IMR-90 (cell line): Measurements from ENCODE around the gene HDAC5. TPM values are rescaled to one million over a fixed set of nuclear protein-coding genes. Genes with fewer than 3 reads are reported as not detected.

Experiments
- ATAC-seq: fragments of 200-7000 bp; cut with Tn5 transposase; 2 replicates; pipeline ENCODE4 v1.9.1; 2020; ENCODE audit warnings: low read depth, mild to moderate bottlenecking, moderate library complexity
- BruUV-seq: library from RNA; stranded (reverse); fragments of 400-500 nt; replicated peaks from 2 replicates; lab custom pipeline; 2021; lab: Mats Ljungman, UMichigan
- CTCF ChIA-PET: fragments of 300-600 bp; formaldehyde crosslinking; extraction: SDS; loops from one replicate; lab custom pipeline; 2021; ENCODE audit warnings: antibody characterized with exemption; lab: Yijun Ruan, JAX
- POLR2A ChIA-PET: fragments of 300-600 bp; sonication (Branson Sonifier 250); formaldehyde crosslinking; loops from one replicate; lab custom pipeline; 2022; ENCODE audit warnings: antibody characterized with exemption; ENCODE audit not compliant: unreplicated experiment; lab: Charles Lee
- DNase-seq: peaks from one replicate; pipeline ENCODE4 v3.0.0; 2013
- H2AFZ ChIP-seq: replicated peaks from 2 replicates; pipeline ENCODE3; 2013; ENCODE audit warnings: low read length, mild to moderate bottlenecking; ENCODE audit not compliant: poor library complexity
- H2AK5ac ChIP-seq: 2 replicates; pipeline ENCODE4 v1.6.1; 2013; ENCODE audit warnings: low read depth, low read length, inconsistent platforms
- H2AK9ac ChIP-seq: replicated peaks from 2 replicates; pipeline ENCODE3; 2013; ENCODE audit warnings: mild to moderate bottlenecking, low read depth, low read length, moderate library complexity; ENCODE audit not compliant: poor library complexity
- H2BK120ac ChIP-seq: 2 replicates; pipeline ENCODE4 v1.6.1; 2013; ENCODE audit warnings: low read depth, low read length, inconsistent platforms
- H2BK15ac ChIP-seq: 3 replicates; pipeline ENCODE4 v1.6.1; 2013; ENCODE audit warnings: low read depth, low read length, inconsistent platforms
- H2BK20ac ChIP-seq: 2 replicates; pipeline ENCODE4 v1.6.1; 2013; ENCODE audit warnings: low read depth, mild to moderate bottlenecking, inconsistent platforms, low read length, moderate library complexity
- H2BK5ac ChIP-seq: 2 replicates; pipeline ENCODE4 v1.6.1; 2013; ENCODE audit warnings: mild to moderate bottlenecking, low read depth, low read length, inconsistent platforms; ENCODE audit not compliant: poor library complexity, severe bottlenecking
- H3K14ac ChIP-seq: replicated peaks from 2 replicates; pipeline ENCODE4 v1.6.1; 2013; ENCODE audit warnings: low read depth, low read length, inconsistent platforms
- H3K18ac ChIP-seq: 2 replicates; pipeline ENCODE4 v1.6.1; 2013; ENCODE audit warnings: low read depth, low read length, control low read depth
- H3K23ac ChIP-seq: 2 replicates; pipeline ENCODE4 v1.6.1; 2013; ENCODE audit warnings: low read depth, low read length, inconsistent platforms
- H3K27ac ChIP-seq: 2 replicates; pipeline ENCODE4 v1.5.1; 2013; ENCODE audit warnings: mild to moderate bottlenecking, control low read depth, low read length; ENCODE audit not compliant: insufficient read depth
- H3K27me3 ChIP-seq: 2 replicates; pipeline ENCODE4 v1.6.1; 2013; ENCODE audit warnings: low read length; ENCODE audit not compliant: control insufficient read depth, insufficient read depth
- H3K36me3 ChIP-seq: 2 replicates; pipeline ENCODE4 v1.6.1; 2013; ENCODE audit warnings: low read length, mixed read lengths; ENCODE audit not compliant: control insufficient read depth, insufficient read depth
- H3K4ac ChIP-seq: 2 replicates; pipeline ENCODE4 v1.6.1; 2013; ENCODE audit warnings: low read depth, low read length, inconsistent platforms
- H3K4me1 ChIP-seq: 2 replicates; pipeline ENCODE4 v1.6.1; 2013; ENCODE audit warnings: low read length, mixed read lengths; ENCODE audit not compliant: control insufficient read depth, insufficient read depth
- H3K4me2 ChIP-seq: 2 replicates; pipeline ENCODE4 v1.6.1; 2013; ENCODE audit warnings: low read depth, mild to moderate bottlenecking, control low read depth, low read length, moderate library complexity
- H3K4me3 ChIP-seq: 2 replicates; pipeline ENCODE4 v1.5.1; 2013; ENCODE audit warnings: low read depth, mild to moderate bottlenecking, control low read depth, low read length, moderate library complexity; ENCODE audit not compliant: insufficient read depth
- H3K56ac ChIP-seq: 2 replicates; pipeline ENCODE4 v1.6.1; 2013; ENCODE audit warnings: low read length, inconsistent platforms; ENCODE audit not compliant: insufficient read depth; ENCODE audit errors: extremely low read depth
- H3K79me1 ChIP-seq, 2 experiments: 2 replicates each; pipeline ENCODE4 v1.6.1; 2013; ENCODE audit warnings: low read length in 2 of 2, inconsistent platforms in 1 of 2, low read depth in 1 of 2
- H3K9ac ChIP-seq: 2 replicates; pipeline ENCODE4 v1.6.1; 2013; ENCODE audit warnings: low read depth, low read length, control low read depth
- H3K9me1 ChIP-seq: 2 replicates; pipeline ENCODE4 v1.6.1; 2013; ENCODE audit warnings: low read length, inconsistent platforms; ENCODE audit not compliant: insufficient read depth
- H3K9me3 ChIP-seq: 2 replicates; pipeline ENCODE4 v1.6.1; 2013; ENCODE audit warnings: low read length; ENCODE audit not compliant: control insufficient read depth, insufficient read depth
- H4K20me1 ChIP-seq: 2 replicates; pipeline ENCODE4 v1.6.1; 2013; ENCODE audit warnings: low read length, inconsistent platforms; ENCODE audit not compliant: insufficient read depth
- H4K5ac ChIP-seq: 2 replicates; pipeline ENCODE4 v1.6.1; 2013; ENCODE audit warnings: mild to moderate bottlenecking, low read depth, low read length, control low read depth
- H4K8ac ChIP-seq, 2 experiments: 2 replicates each; pipeline ENCODE4 v1.6.1; 2013; ENCODE audit warnings: low read depth in 2 of 2, low read length in 2 of 2, control low read depth in 1 of 2, inconsistent platforms in 1 of 2
- H4K91ac ChIP-seq: 2 replicates; pipeline ENCODE4 v1.6.1; 2013; ENCODE audit warnings: low read depth, low read length, inconsistent platforms; ENCODE audit not compliant: insufficient read depth
- BHLHE40 ChIP-seq: fragments of 150-350 bp; IDR thresholded peaks from 2 replicates; pipeline ENCODE4 v1.6.1; 2016; ENCODE audit warnings: mild to moderate bottlenecking, low read depth, low read length
- CEBPB ChIP-seq: IDR thresholded peaks from 2 replicates; pipeline ENCODE4 v1.6.1; 2012; ENCODE audit warnings: low read depth, low read length, improper control_type of control experiment
- CHD1 ChIP-seq: IDR thresholded peaks from 2 replicates; pipeline ENCODE4 v1.6.1; 2012; ENCODE audit warnings: low read depth, low read length, improper control_type of control experiment
- CTCF ChIP-seq: conservative IDR thresholded peaks from 2 replicates; pipeline ENCODE4 v1.5.1; 2012; ENCODE audit warnings: mild to moderate bottlenecking, low read depth, low read length, improper control_type of control experiment
- ELK1 ChIP-seq: fragments of 150-350 bp; IDR thresholded peaks from 2 replicates; pipeline ENCODE4 v1.6.1; 2016; ENCODE audit warnings: low read depth, mild to moderate bottlenecking, low read length, moderate library complexity, borderline replicate concordance
- FOS ChIP-seq: fragments of 150-350 bp; IDR thresholded peaks from 2 replicates; pipeline ENCODE4 v1.6.1; 2016; ENCODE audit warnings: low read depth, low read length
- MAFK ChIP-seq: IDR thresholded peaks from 2 replicates; pipeline ENCODE4 v1.6.1; 2012; ENCODE audit warnings: low read depth, low read length, improper control_type of control experiment
- MAZ ChIP-seq: IDR thresholded peaks from 2 replicates; pipeline ENCODE4 v1.6.1; 2012; ENCODE audit warnings: low read depth, mild to moderate bottlenecking, low read length, improper control_type of control experiment, moderate library complexity, borderline replicate concordance
- MXI1 ChIP-seq: IDR thresholded peaks from 2 replicates; pipeline ENCODE4 v1.6.1; 2012; ENCODE audit warnings: low read depth, mild to moderate bottlenecking, low read length, moderate library complexity, borderline replicate concordance
- NFE2L2 ChIP-seq: fragments of 150-350 bp; IDR thresholded peaks from 2 replicates; pipeline ENCODE4 v1.6.1; 2016; ENCODE audit warnings: low read depth, mild to moderate bottlenecking, low read length
- POLR2A ChIP-seq: IDR thresholded peaks from 2 replicates; pipeline ENCODE4 v1.6.1; 2012; ENCODE audit warnings: mild to moderate bottlenecking, low read depth, low read length
- RAD21 ChIP-seq: IDR thresholded peaks from 2 replicates; pipeline ENCODE4 v1.6.1; 2012; ENCODE audit warnings: low read length, improper control_type of control experiment
- RCOR1 ChIP-seq: IDR thresholded peaks from 2 replicates; pipeline ENCODE4 v1.6.1; 2012; ENCODE audit warnings: mild to moderate bottlenecking, low read length, improper control_type of control experiment; ENCODE audit not compliant: insufficient replicate concordance
- RFX5 ChIP-seq: IDR thresholded peaks from 2 replicates; pipeline ENCODE4 v1.8.0; 2012; ENCODE audit warnings: low read depth, mild to moderate bottlenecking, low read length, moderate library complexity
- SMC3 ChIP-seq: fragments of 150-350 bp; IDR thresholded peaks from 2 replicates; pipeline ENCODE4 v1.6.1; 2016; ENCODE audit warnings: low read depth, mild to moderate bottlenecking, antibody characterized with exemption, low read length, moderate library complexity
- WGBS, 2 experiments: methylation state at CpG; one replicate each; pipeline versions ENCODE4 v1.1.5 to v1.1.7; 2013; ENCODE audit warnings: missing lambda C conversion rate in 2 of 2; ENCODE audit not compliant: insufficient read length in 1 of 2; ENCODE audit errors: extremely low coverage in 2 of 2; 5-methylcytosine and 5-hydroxymethylcytosine counted together
- dilution Hi-C: fragments of 300-500 bp; cut with HindIII; formaldehyde crosslinking; loops from one replicate; pipeline ENCODE4 v1.14.3; 2018; ENCODE audit warnings: low sequenced_read_pairs; ENCODE audit not compliant: unreplicated experiment
- in situ Hi-C: fragments of 300-500 bp; cut with MboI; formaldehyde crosslinking; loops from 3 replicates; pipeline ENCODE4 v1.14.3; 2019; ENCODE audit warnings: low sequenced_read_pairs, inconsistent platforms, mixed read lengths
- intact Hi-C: fragments of 100-400 bp; cut with micrococcal nuclease; formaldehyde crosslinking; loops from 2 replicates; pipeline ENCODE4 v1.10.0; 2022
- polyA plus RNA-seq, 3 experiments: library from polyadenylated mRNA; depleted of rRNA; stranded (reverse); fragments of >200 nt; gene quantifications; 2 replicates each; pipeline ENCODE4 v1.2.3, GENCODE V29; 2012; ENCODE audit warnings: low replicate concordance in 1 of 3
- total RNA-seq: library from RNA; depleted of rRNA; stranded (reverse); fragments of >200 nt; gene quantifications from 2 replicates; pipeline ENCODE4 v1.2.3, GENCODE V29; 2012

Gene HDAC5
- total and polyA plus RNA-seq, 2 of the 4 experiments (the other 2 are of a cell fraction) = 47.0 to 61.3 TPM

DNA sequence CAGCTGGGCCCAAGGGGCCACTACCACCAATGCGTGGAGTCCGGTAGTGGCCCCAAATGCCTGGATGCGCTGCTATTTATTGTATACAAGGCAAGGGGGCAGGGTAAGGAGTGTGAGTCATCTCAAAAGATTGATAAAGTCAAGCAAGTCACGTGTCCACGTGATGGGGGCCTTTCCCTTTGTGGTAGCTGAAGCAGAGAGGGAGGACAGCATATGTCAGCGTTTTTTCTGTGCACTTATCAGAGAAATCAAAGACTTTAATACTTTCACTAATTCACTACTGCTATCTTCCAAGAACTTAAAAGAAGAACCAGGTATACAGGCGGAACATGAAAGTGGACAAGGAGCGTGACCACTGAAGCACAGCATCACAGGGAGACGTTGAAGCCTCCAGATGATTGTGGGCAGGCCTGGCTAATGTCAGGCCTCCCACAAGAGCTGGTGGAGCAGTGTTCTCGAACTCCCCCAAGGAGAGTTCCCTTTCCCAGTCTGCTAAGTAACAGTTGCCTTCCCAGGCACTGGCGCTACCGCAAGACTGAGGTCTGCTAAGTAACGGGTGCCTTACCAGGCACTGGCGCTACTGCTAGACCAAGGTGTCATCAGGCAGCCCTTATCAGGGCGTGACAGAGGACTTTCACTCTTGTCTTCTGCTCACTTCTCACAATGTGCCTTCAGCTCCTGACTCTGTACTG is 36.2 kb upstream of the HDAC5 start:
- H4K5ac ChIP-seq = no peak overlapping the region
- H2BK120ac ChIP-seq = no peak overlapping the region
- H3K27me3 ChIP-seq = no peaks in the 10 kb centered on the region
- peaks cover under 1% of the 10 kb centered on the region; the same call in 1 of the 2 replicates for H3K9me1 ChIP-seq
- H3K56ac ChIP-seq = no peak overlapping the region
- in situ Hi-C loops = loop anchor here (10.0 kb wide), 1 partner anchor 215 kb away; the partner anchor contains the start of gene PPY
- H2AFZ ChIP-seq = no peak overlapping the region
- dilution Hi-C loops = no loop called here
- no peak overlapping the region for H2BK5ac ChIP-seq
- no peak overlapping the region for H3K4ac ChIP-seq
- H4K91ac ChIP-seq = no peak overlapping the region
- intact Hi-C loops = loop anchor here (5.0 to 10.0 kb wide), 2 partner anchors 115 to 377 kb away; partner anchors contain the start of gene CFAP97D1
- peak; percentile 25 for DNase-seq
- peaks cover 5% of the 10 kb centered on the region; the same call in 1 of the 2 replicates for H3K36me3 ChIP-seq
- no peak overlapping the region for H3K18ac ChIP-seq
- H4K8ac ChIP-seq = no peak overlapping the region
- H2BK20ac ChIP-seq = no peak overlapping the region
- no peak overlapping the region for H3K4me3 ChIP-seq
- no peak overlapping the region for H3K4me2 ChIP-seq
- 98% methylated on average over 9 of the region's 15 CpGs; no CpG with 5 or more reads in 1 of the 2 experiments for WGBS, 2 experiments
- no peak overlapping the region for H2AK5ac ChIP-seq
- H3K9me3 ChIP-seq = no peaks in the 10 kb centered on the region
- no peak for ATAC-seq
- CTCF ChIA-PET = interaction anchor here (2.5 kb wide), 1 partner anchor 9 kb away, joined by 10 read pairs; no protein-coding TSS in a partner anchor
- no peak overlapping the region for H3K23ac ChIP-seq
- H2AK9ac ChIP-seq = peak overlapping the region; percentile 51
- no peak overlapping the region for H3K27ac ChIP-seq
- POLR2A ChIA-PET = no interaction called here
- BruUV-seq = no TSS peak
- no peak overlapping the region for H3K9ac ChIP-seq
- H3K79me1 ChIP-seq = peaks cover 0 to 10% of the 10 kb centered on the region in 2 experiments; a peak in 2 of 4 replicates
- no peaks in the 10 kb centered on the region for H4K20me1 ChIP-seq
- H3K14ac ChIP-seq = no peak overlapping the region
- H3K4me1 ChIP-seq = peaks cover 3% of the 10 kb centered on the region; the same call in 1 of the 2 replicates
- H2BK15ac ChIP-seq = no peak overlapping the region
- TF ChIP-seq FOS (no peak), RAD21 (no peak), CEBPB (no peak), RCOR1 (no peak), MAFK (peak; percentile 82), POLR2A (no peak), RFX5 (no peak), MXI1 (no peak), MAZ (no peak), NFE2L2 (no peak), ELK1 (no peak), SMC3 (no peak), CTCF (no peak), CHD1 (no peak), BHLHE40 (peak; percentile 68; the same call in 1 of the 2 replicates)
